ENCODE data around the gene TAF1D.

The TAF1D gene

DNA sequence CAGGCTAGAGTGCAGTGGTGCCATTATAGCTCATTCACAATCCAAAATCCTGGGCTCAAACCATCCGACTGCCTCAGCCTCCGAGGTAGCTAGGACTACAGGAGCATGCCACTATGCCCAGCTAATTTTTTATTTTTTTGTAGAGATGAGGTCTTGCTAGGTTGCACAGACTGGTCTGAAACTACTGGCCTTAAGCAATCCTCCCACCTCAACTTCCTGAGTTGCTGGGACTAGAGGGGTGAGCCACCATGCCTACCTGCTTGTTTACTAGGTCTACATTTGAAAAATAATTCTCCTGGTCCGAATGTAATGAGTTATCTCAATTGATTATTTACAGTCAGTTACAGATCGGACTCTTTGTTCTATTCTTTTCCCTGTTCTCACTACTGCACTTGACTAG lies 22.0 kb downstream of the TAF1D start:
- DNase-seq: no peak

DNA sequence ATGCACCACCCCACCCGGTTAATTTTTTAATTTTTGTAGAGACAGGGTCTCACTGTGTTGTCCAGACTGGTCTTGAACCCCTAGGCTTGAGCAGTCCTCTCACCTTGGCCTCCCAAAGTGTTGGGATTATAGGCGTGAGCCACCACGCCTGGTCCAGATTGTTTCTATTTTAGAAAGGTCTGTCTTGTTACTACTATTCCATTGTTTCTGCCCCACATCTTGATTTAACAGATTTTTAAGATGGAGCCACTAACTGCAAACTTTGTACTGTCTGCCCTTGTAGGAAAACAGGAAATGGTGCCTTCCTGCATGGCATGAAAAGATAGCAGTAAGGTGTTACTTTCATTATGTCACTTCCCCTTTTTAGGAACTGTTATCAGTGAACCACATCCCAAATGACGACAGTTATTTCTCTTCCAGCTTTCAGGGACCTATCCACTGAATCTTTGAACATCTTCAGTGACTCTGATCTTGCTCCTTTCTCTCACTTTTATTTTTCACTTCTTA lies 23.2 kb downstream of the TAF1D start:
- DNase-seq: peak; percentile 41

DNA sequence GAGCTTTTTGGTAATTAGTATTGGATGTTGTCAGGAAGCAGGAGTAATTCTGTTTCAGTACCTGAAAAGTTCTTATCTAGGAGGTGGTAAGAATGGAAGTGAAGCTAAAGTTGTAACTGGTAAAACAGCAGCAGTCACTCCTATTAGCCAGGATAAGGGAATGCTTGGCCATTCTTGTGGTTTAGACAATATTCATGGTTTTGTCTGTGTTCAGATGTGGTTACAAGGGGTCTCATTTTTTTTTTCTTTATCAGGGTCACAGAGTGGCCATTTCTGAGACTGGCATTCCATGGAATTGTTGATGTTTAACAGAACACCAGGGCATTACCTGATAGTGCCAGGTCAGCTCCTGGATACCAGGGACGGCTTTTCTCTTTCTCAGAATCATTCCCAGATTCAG lies 23.8 kb downstream of the TAF1D start:
- no peak for DNase-seq

DNA sequence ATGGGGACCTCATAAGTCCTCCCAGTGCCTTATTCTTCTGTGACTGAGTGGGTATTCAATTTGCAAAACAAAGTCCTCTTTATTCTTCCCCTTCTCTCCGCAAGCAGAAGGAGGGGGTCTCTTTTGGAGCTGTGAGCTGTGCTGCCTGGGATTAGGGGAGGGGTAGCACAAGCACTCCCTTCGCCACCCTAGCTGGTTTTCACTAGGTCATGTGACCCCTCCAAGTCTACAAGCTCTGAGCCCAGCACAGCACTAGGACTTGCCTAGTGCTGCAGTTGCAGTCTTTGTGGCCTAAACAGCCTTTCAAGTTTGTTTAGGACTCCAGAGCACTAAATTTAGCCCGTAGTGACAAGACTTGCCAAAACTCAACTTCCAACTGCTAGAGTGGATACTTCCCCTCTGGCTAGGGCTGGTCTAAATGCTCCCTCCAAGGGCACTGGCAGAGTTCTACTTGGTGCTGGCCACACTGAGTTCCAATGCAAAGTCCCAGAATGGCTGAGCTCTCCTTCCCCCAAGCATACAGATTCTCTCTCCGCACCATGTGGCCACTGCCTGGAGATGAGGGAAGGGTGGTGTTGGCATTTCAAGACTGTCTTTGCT lies 25.4 kb downstream of the TAF1D start:
- no peak for DNase-seq

DNA sequence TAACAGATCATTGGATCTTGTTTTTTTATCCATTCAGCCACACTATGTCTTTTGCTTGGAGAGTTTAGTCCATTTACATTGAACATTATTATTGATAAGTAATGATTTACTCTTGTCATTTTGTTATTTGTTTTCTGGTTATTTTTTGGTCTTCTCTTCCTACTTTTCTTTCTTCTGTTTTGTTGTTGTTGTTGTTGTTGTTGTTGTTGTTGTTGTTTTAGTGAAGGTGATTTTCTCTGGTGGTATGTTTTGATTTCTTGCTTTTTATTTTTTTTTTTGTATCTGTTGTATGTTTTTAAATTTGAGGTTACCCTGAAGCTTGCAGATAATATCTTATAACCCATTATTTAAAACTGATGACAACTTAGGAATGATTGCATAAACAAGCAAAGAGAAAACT lies 28.6 kb downstream of the TAF1D start:
- DNase-seq: no peak

DNA sequence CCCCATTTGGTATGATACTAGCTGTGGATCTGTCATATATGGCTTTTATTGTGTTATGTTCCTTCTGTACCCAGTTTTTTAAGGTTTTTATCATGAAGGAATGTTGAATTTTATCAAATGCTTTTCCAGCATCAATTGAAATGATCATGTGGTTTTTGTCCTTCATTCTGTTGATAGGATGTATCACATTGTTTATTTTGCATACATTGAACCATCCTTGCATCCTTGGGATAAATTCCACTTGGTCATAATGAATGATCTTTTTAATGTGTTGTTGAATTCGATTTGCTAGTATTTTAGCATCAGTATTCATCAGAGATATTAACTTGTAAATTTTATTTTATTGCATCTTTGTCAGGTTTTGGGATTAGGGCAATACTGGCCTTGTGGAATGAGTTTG lies 31.1 kb downstream of the TAF1D start:
- no peak for DNase-seq

DNA sequence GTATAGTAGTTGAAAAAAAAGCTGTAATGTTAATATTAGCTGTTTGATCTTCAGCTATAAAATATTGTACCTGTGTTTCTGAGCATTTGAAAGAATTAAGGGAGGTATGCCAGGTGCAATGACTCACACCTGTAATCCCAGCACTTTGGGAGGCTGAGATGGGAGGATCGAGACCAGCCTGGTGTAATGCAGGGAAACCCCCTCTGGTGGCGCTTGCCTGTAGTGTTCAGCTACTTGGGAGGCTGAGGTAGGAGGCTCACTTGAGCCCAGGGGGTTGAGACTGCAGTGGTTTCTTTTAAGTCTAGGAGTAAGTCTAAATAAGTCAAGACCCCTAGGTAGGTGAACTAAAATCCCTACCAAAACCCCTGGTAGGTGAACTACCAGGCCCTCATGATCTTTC lies 37.1 kb downstream of the TAF1D start:
- no peak for DNase-seq

DNA sequence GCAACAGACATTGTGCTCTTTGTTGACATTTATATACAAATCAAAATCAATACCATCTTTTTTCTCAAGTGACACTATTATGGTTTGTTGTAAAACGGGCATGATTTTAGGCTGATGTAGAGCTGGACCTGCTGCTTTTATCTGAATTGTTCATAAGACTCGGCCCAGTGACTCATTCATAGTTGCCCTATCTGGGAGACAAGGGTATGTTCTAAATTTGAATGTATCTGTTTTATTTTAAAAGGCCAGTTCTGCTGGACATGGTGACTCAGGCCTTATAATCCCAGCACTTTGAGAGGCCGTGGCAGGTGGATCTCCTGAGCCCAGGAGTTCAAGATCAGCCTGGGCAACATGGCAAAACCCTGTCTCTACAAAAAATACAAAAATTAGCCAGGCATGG lies 40.5 kb downstream of the TAF1D start:
- no peak for DNase-seq

DNA sequence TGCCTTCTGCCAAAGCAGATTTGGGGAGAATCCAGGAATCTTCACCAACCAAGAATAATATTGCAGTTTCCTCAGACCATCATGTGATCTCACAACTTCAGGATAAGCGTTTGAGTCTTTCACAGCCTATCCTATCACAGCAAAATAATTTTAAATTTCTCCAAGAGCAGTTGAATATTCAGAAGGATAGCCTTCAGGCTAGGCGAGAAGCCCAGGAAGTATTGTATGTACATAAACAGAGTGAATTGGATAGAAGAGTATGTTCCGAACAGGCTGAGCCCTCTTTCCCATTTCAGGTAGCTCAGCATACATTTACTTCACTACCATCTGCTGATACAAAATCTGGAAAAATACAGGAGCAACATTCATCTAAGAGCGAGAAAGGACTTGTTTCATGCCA lies 43.7 kb downstream of the TAF1D start:
- no peak for DNase-seq

DNA sequence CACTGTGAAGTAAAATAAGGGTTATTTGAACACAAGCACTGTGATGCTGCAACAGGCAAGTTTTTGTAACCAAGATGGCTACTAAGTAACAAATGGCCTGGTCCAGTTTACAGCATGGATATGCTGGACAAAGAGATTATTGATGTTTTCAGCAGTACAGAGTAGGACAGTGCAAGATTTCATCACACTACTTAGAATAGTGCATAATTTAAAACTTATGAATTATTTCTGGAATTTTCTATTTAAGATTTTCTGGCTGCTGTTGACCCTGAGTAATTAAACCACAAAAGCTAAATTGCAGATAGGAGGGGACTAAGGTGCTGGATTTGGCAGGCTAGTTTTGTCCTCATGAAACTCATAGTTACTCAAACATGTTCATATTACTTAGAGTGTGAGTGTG lies 46.7 kb downstream of the TAF1D start:
- DNase-seq: no peak

DNA sequence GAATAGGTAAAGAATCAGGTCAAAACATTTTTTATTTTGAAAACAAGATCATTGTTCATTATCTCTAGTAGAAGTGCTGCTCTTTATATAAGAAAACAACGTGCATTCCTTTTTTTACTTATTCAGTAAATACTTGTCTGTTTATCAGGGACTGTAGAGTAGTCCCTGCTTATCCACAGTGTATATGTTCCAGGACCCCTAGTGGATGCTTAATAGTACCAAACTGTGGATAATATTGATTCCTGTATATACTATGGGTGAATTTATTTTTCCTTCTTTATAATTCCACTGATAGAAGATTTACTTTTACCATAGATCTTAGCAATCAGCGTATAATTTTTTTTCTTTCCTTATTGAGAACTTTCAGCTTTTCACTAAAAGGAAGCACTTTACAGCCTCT lies 47.2 kb downstream of the TAF1D start:
- DNase-seq: no peak

DNA sequence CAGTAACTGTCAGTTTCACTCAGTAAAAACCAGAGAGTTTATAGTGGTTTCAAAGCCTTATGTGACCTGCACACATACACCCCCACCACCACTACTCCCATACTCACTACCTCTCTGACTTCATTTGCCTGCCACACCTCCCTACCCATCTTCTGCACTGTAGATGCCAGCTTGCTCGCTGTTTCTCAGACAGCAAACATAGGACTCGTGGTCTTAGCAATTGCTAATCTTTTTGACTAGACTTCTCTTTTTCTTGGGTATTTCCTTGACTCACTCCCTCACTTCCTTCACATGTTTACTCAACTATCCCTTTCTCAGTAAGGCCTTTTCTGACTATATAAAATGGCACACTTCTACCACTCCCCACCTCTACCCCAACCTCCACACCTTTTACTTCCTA lies 52.1 kb downstream of the TAF1D start:
- DNase-seq: no peak

DNA sequence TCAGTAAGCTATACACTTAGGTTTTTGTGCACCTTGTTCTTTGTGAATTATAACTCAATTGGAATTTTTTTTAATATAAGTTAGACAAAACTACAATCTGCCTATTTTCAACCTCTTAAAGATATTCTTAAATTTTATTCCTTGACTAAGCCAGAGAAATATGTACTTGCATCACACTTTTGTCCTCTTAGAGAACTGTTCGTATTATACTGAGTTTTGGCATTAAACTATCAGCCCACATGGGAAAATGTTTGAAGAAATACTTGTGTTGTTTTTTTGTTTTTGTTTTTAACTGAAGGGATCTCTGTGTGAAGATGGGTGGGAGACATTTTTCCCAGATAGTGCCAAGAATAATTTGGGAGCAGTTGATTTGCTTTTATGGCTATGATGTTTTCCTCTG lies 54.5 kb downstream of the TAF1D start:
- no peak for DNase-seq

DNA sequence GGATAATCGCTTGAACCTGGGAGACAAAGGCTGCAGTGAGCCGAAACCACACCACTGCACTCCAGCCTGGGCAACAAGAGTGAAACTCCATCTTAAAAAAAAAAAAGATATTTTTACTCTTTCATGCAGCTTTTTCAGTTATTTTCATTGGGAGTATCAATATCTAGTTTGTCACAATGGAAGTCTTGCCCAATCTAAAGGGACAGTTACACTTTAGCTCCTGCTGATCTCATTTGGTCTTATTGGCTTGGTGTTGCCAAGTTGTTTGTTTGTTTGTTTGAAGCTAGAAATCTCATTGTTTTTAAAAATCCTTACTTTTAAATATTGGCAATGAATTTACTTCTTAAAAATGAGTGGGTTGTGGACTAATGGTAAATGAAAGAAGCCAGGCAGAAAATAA lies 55.1 kb downstream of the TAF1D start:
- no peak for DNase-seq

Measured in CD4-positive, alpha-beta T cell treated with Interleukin-12 subunit alpha and Interleukin-12 subunit beta, for 1 hour (primary cell).